A673 (cell line): ENCODE data around the gene CIDEA. TPM values are rescaled to one million over a fixed set of nuclear protein-coding genes. Genes with fewer than 3 reads are reported as not detected.
A peak's percentile ranks its signal among the peaks of the same experiment; 100 is the strongest.

Experiments
- BruUV-seq: library from RNA; stranded (reverse); fragments of 400-500 nt; replicated peaks from 2 replicates; lab custom pipeline; 2021; lab: Mats Ljungman, UMichigan
- CTCF ChIA-PET: fragments of 300-600 bp; sonication (Branson Sonifier 250); formaldehyde crosslinking; loops from one replicate; lab custom pipeline; 2022; ENCODE audit warnings: antibody characterized with exemption; lab: Charles Lee
- POLR2A ChIA-PET: fragments of 300-600 bp; sonication (Branson Sonifier 250); formaldehyde crosslinking; loops from one replicate; lab custom pipeline; 2022; ENCODE audit warnings: antibody characterized with exemption; ENCODE audit not compliant: low non-redundant PET; lab: Charles Lee
- DNase-seq: peaks from one replicate; pipeline ENCODE4 v3.0.0-alpha.2; 2015; ENCODE audit warnings: low spot score
- H3K27ac ChIP-seq: fragments of 200-600 bp; sonication (generic); 2 replicates; pipeline ENCODE4 v1.5.1; 2016; ENCODE audit warnings: mixed run types, low read depth, mild to moderate bottlenecking, mixed read lengths, antibody characterized with exemption, low read length; ENCODE audit not compliant: poor library complexity, severe bottlenecking
- H3K27me3 ChIP-seq: fragments of 200-600 bp; sonication (generic); replicated peaks from 2 replicates; pipeline ENCODE4 v1.6.1; 2017; ENCODE audit warnings: mixed run types, low read depth, mild to moderate bottlenecking, mixed read lengths, antibody characterized with exemption, low read length; ENCODE audit not compliant: insufficient read depth, poor library complexity
- H3K36me3 ChIP-seq: fragments of 200-600 bp; sonication (generic); 2 replicates; pipeline ENCODE4 v1.6.1; 2016; ENCODE audit warnings: mixed run types, mild to moderate bottlenecking, mixed read lengths, antibody characterized with exemption, low read length; ENCODE audit not compliant: insufficient read depth, poor library complexity, severe bottlenecking
- H3K4me1 ChIP-seq: fragments of 200-600 bp; sonication (generic); 2 replicates; pipeline ENCODE4 v1.6.1; 2017; ENCODE audit warnings: mixed run types, mild to moderate bottlenecking, mixed read lengths, antibody characterized with exemption, low read length; ENCODE audit not compliant: insufficient read depth, poor library complexity, severe bottlenecking
- H3K4me3 ChIP-seq: fragments of 200-600 bp; sonication (generic); 2 replicates; pipeline ENCODE4 v1.5.1; 2016; ENCODE audit warnings: low read depth, mixed run types, mild to moderate bottlenecking, mixed read lengths, low read length; ENCODE audit not compliant: poor library complexity, severe bottlenecking
- H3K9me3 ChIP-seq: fragments of 200-600 bp; sonication (generic); 2 replicates; pipeline ENCODE4 v1.6.1; 2016; ENCODE audit warnings: mixed run types, low read depth, mild to moderate bottlenecking, mixed read lengths, antibody characterized with exemption, low read length; ENCODE audit not compliant: poor library complexity, severe bottlenecking
- CTCF ChIP-seq: fragments of 300-800, 200-600 bp; sonication (generic); conservative IDR thresholded peaks from 2 replicates; pipeline ENCODE4 v1.5.1; 2017; ENCODE audit warnings: low read depth, mild to moderate bottlenecking, antibody characterized with exemption, low read length, moderate library complexity, mixed read lengths
- EZH2 ChIP-seq: fragments of 200-600 bp; sonication (generic); IDR thresholded peaks from 2 replicates; pipeline ENCODE4 v1.6.1; 2017; ENCODE audit warnings: borderline replicate concordance, low read depth, mild to moderate bottlenecking, mixed read lengths, antibody characterized with exemption, low read length; ENCODE audit not compliant: poor library complexity, severe bottlenecking
- intact Hi-C: fragments of 100-400 bp; cut with micrococcal nuclease; formaldehyde crosslinking; loops from one replicate; pipeline ENCODE4 v1.10.0; 2022; ENCODE audit not compliant: unreplicated experiment
- total RNA-seq: library from RNA; stranded (reverse); gene quantifications from 2 replicates; pipeline ENCODE4 v1.2.3, GENCODE V29; 2021

CIDEA gene
- total RNA-seq, 1 experiment from 2014 or later: not detected

GRCh38 chr18:12308386-12309100 is 54.4 kb downstream of the CIDEA start:
- ChIA-PET CTCF (interaction anchor here (1.6 kb wide), 1 partner anchor 37 kb away, joined by 8 read pairs; no protein-coding TSS in a partner anchor), POLR2A (interaction anchor here (0.6 kb wide), 1 partner anchor 15 kb away, joined by 5 read pairs; no protein-coding TSS in a partner anchor)
- H3K4me3 ChIP-seq: peak overlapping the region; percentile 97
- H3K27ac ChIP-seq: peak overlapping the region; percentile 82
- peaks cover 17% of the 10 kb centered on the region for H3K9me3 ChIP-seq
- peaks cover 37% of the 10 kb centered on the region for H3K36me3 ChIP-seq
- no TSS peak for BruUV-seq
- peak; percentile 86 for DNase-seq
- no peak for TF ChIP-seq EZH2
- no peak for TF ChIP-seq CTCF
- no peaks in the 10 kb centered on the region for H3K27me3 ChIP-seq
- intact Hi-C loops: loop anchor here (5.0 kb wide), 1 partner anchor 51 kb away; no protein-coding TSS in a partner anchor
- H3K4me1 ChIP-seq: peaks cover 12% of the 10 kb centered on the region

GRCh38 chr18:12309683-12310198 is 55.6 kb downstream of the CIDEA start:
- Histone ChIP-seq H3K27ac (peak overlapping the region; percentile 10), H3K4me3 (peak overlapping the region; percentile 97), H3K4me1 (peaks cover 24% of the 10 kb centered on the region), H3K9me3 (peaks cover 17% of the 10 kb centered on the region), H3K27me3 (no peaks in the 10 kb centered on the region), H3K36me3 (peaks cover 44% of the 10 kb centered on the region)
- TF ChIP-seq CTCF (no peak), EZH2 (no peak)
- CTCF ChIA-PET: interaction anchor here (0.5 to 1.0 kb wide), 2 partner anchors 22 to 362 kb away, joined by 5 to 6 read pairs; no protein-coding TSS in a partner anchor
- BruUV-seq: TSS peak; percentile 35
- POLR2A ChIA-PET: no interaction called here
- no peak for DNase-seq
- intact Hi-C loops: loop anchor here (5.0 kb wide), 1 partner anchor 52 kb away; no protein-coding TSS in a partner anchor

- TF ChIP-seq CTCF: no peak
- TF ChIP-seq EZH2: no peak
- ChIA-PET CTCF (no interaction called here), POLR2A (no interaction called here)
- Histone ChIP-seq H3K9me3 (peaks cover 17% of the 10 kb centered on the region), H3K4me3 (no peak overlapping the region), H3K27me3 (no peaks in the 10 kb centered on the region), H3K36me3 (peaks cover 50% of the 10 kb centered on the region), H3K4me1 (peaks cover 34% of the 10 kb centered on the region), H3K27ac (no peak overlapping the region)
- DNase-seq: no peak
- intact Hi-C loops: no loop called here
- no TSS peak for BruUV-seq
These were observed 56.6 kb downstream of the CIDEA start for GRCh38 chr18:12310762-12311161.
